ENCODE measurements around the gene WDR37.
"Not testable (repeated sequence)": the region's sequence is repeated elsewhere in the genome, so short reads cannot be mapped to it uniquely, and the experiment has no call there.

DNA sequence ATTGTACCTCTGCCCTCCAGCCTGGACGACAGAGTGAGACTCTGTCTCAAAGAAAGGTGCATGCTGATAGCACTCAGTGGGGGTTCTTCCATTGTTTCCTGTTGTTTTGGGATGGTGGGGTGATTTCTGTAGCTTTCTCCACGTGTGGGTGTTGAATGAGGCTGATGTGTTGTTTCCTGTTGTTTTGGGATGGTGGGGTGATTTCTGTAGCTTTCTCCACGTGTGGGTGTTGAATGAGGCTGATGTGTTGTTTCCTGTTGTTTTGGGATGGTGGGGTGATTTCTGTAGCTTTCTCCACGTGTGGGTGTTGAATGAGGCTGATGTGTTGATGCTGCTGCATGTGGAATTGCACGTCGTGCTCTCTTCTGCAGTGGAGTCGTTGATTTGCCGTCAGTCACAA lies 46.2 kb upstream of the WDR37 start:
- not testable (repeated sequence) for TF ChIP-seq POLR2A (IDR thresholded peaks at IDR 0.05)
- TF ChIP-seq, protein P1, sequence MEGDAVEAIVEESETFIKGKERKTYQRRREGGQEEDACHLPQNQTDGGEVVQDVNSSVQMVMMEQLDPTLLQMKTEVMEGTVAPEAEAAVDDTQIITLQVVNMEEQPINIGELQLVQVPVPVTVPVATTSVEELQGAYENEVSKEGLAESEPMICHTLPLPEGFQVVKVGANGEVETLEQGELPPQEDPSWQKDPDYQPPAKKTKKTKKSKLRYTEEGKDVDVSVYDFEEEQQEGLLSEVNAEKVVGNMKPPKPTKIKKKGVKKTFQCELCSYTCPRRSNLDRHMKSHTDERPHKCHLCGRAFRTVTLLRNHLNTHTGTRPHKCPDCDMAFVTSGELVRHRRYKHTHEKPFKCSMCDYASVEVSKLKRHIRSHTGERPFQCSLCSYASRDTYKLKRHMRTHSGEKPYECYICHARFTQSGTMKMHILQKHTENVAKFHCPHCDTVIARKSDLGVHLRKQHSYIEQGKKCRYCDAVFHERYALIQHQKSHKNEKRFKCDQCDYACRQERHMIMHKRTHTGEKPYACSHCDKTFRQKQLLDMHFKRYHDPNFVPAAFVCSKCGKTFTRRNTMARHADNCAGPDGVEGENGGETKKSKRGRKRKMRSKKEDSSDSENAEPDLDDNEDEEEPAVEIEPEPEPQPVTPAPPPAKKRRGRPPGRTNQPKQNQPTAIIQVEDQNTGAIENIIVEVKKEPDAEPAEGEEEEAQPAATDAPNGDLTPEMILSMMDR (IDR thresholded peaks at IDR 0.05) = not testable (repeated sequence)

All from lower leg skin (tissue), 3 donors.